ENCODE data around the gene SOD3. TPM values are rescaled to one million over a fixed set of nuclear protein-coding genes. Genes with fewer than 3 reads are reported as not detected.

The SOD3 gene
- total RNA-seq, 1 experiment from 2014 or later = 26.2 TPM

GRCh38 chr4:24748758-24749350, 46.5 kb upstream of the SOD3 start:
- Mint-ChIP-seq H3K9me3 (ENCODE audit: low read depth, unreplicated experiment) (no peaks in the 10 kb centered on the region), H3K36me3 (ENCODE audit: insufficient read depth, unreplicated experiment) (no peaks in the 10 kb centered on the region), H3K4me3 (ENCODE audit: low read depth, unreplicated experiment) (no peak overlapping the region), H3K4me1 (ENCODE audit: low read depth, unreplicated experiment) (peaks cover 17% of the 10 kb centered on the region), H3K27ac (ENCODE audit: unreplicated experiment) (no peak overlapping the region), H3K27me3 (ENCODE audit: unreplicated experiment) (no peaks in the 10 kb centered on the region)
- intact Hi-C loops (cut with micrococcal nuclease; ENCODE audit: unreplicated experiment) = no loop called here
- CTCF ChIA-PET = interaction anchor here (0.6 to 0.7 kb wide), 3 partner anchors 33 to 602 kb away, joined by 3 to 10 read pairs (median 6); no protein-coding TSS in a partner anchor
- no TSS peak for BruUV-seq (replicated peaks)
- no peak for DNase-seq
- TF ChIP-seq CTCF (IDR thresholded peaks at IDR 0.05; ENCODE audit: unreplicated experiment) = no peak

- H3K4me3 Mint-ChIP-seq (ENCODE audit: low read depth, unreplicated experiment) = no peak overlapping the region
- BruUV-seq (replicated peaks) = no TSS peak
- H3K4me1 Mint-ChIP-seq (ENCODE audit: low read depth, unreplicated experiment) = peaks cover 21% of the 10 kb centered on the region
- TF ChIP-seq CTCF (IDR thresholded peaks at IDR 0.05; ENCODE audit: unreplicated experiment) = no peak
- CTCF ChIA-PET = no interaction called here
- no peaks in the 10 kb centered on the region for H3K36me3 Mint-ChIP-seq (ENCODE audit: insufficient read depth, unreplicated experiment)
- DNase-seq = no peak
- H3K27ac Mint-ChIP-seq (ENCODE audit: unreplicated experiment) = no peak overlapping the region
- H3K9me3 Mint-ChIP-seq (ENCODE audit: low read depth, unreplicated experiment) = no peaks in the 10 kb centered on the region
- H3K27me3 Mint-ChIP-seq (ENCODE audit: unreplicated experiment) = no peaks in the 10 kb centered on the region
- intact Hi-C loops (cut with micrococcal nuclease; ENCODE audit: unreplicated experiment) = loop anchor here (5.0 kb wide), 1 partner anchor 42 kb away; no protein-coding TSS in a partner anchor
Measured at GRCh38 chr4:24750106-24750505, 45.3 kb upstream of the SOD3 start.

- no peak for DNase-seq
- no TSS peak for BruUV-seq (replicated peaks)
- Mint-ChIP-seq H3K27me3 (ENCODE audit: unreplicated experiment) (no peaks in the 10 kb centered on the region), H3K4me1 (ENCODE audit: low read depth, unreplicated experiment) (peaks cover 21% of the 10 kb centered on the region), H3K27ac (ENCODE audit: unreplicated experiment) (peak overlapping the region; percentile 84), H3K4me3 (ENCODE audit: low read depth, unreplicated experiment) (no peak overlapping the region), H3K36me3 (ENCODE audit: insufficient read depth, unreplicated experiment) (no peaks in the 10 kb centered on the region), H3K9me3 (ENCODE audit: low read depth, unreplicated experiment) (peaks cover 8% of the 10 kb centered on the region)
- TF ChIP-seq CTCF (IDR thresholded peaks at IDR 0.05; ENCODE audit: unreplicated experiment) = no peak
- CTCF ChIA-PET = interaction anchor here (0.7 kb wide), 1 partner anchor 87 kb away, joined by 6 read pairs; no protein-coding TSS in a partner anchor
- intact Hi-C loops (cut with micrococcal nuclease; ENCODE audit: unreplicated experiment) = loop anchor here (5.0 kb wide), 1 partner anchor 40 kb away; no protein-coding TSS in a partner anchor
Measured at GRCh38 chr4:24751926-24752539, 43.3 kb upstream of the SOD3 start.

- intact Hi-C loops (cut with micrococcal nuclease; ENCODE audit: unreplicated experiment) = loop anchor here (5.0 kb wide), 1 partner anchor 39 kb away; no protein-coding TSS in a partner anchor
- Mint-ChIP-seq H3K4me1 (ENCODE audit: low read depth, unreplicated experiment) (peaks cover 21% of the 10 kb centered on the region), H3K4me3 (ENCODE audit: low read depth, unreplicated experiment) (no peak overlapping the region)
Measured at GRCh38 chr4:24753519-24753918, 41.9 kb upstream of the SOD3 start.

More at GRCh38 chr4:24753519-24753918, 41.9 kb upstream of the SOD3 start:
- peaks cover 8% of the 10 kb centered on the region for H3K9me3 Mint-ChIP-seq (ENCODE audit: low read depth, unreplicated experiment)
- peak overlapping the region; percentile 51 for H3K27ac Mint-ChIP-seq (ENCODE audit: unreplicated experiment)
- H3K36me3 Mint-ChIP-seq (ENCODE audit: insufficient read depth, unreplicated experiment) = no peaks in the 10 kb centered on the region
- peak; percentile 52 for DNase-seq
- BruUV-seq (replicated peaks) = no TSS peak
- no peak for TF ChIP-seq CTCF (IDR thresholded peaks at IDR 0.05; ENCODE audit: unreplicated experiment)
- H3K27me3 Mint-ChIP-seq (ENCODE audit: unreplicated experiment) = no peaks in the 10 kb centered on the region
- CTCF ChIA-PET = interaction anchor here (0.6 to 1.3 kb wide), 3 partner anchors 17 to 47 kb away, joined by 3 to 6 read pairs (median 3); no protein-coding TSS in a partner anchor
